ENCODE data around the gene TIMM44.

TIMM44 gene

GRCh38 chr19:7943444-7944176, at the start of gene TIMM44:
TSS of gene TIMM44 (minus strand) at chr19:7943666. CDS start at chr19:7943651, 15 bp downstream.
- DNase-seq (ENCODE audit: low read depth, low spot score), result peak; percentile 97

- no peak for DNase-seq (ENCODE audit: low read depth, low spot score)
These were observed 49.1 kb upstream of the TIMM44 start for GRCh38 chr19:7992575-7992974.

GRCh38 chr19:7989071-7989575, 45.7 kb upstream of the TIMM44 start:
- DNase-seq (ENCODE audit: low read depth, low spot score), result no peak

- no peak for DNase-seq (ENCODE audit: low read depth, low spot score)
These were observed 44.8 kb upstream of the TIMM44 start for GRCh38 chr19:7988307-7988706.

- DNase-seq (ENCODE audit: low read depth, low spot score), result no peak
These were observed 43.8 kb upstream of the TIMM44 start for GRCh38 chr19:7987114-7987768.

GRCh38 chr19:7986321-7987113, 43.1 kb upstream of the TIMM44 start:
- no peak for DNase-seq (ENCODE audit: low read depth, low spot score)

GRCh38 chr19:7985481-7985911, 42.0 kb upstream of the TIMM44 start:
- DNase-seq (ENCODE audit: low read depth, low spot score), result no peak

GRCh38 chr19:7983995-7984837, 40.8 kb upstream of the TIMM44 start:
- no peak for DNase-seq (ENCODE audit: low read depth, low spot score)

- no peak for DNase-seq (ENCODE audit: low read depth, low spot score)
These were observed 40.0 kb upstream of the TIMM44 start for GRCh38 chr19:7983286-7983950.

GRCh38 chr19:7982651-7983099, 39.2 kb upstream of the TIMM44 start:
- DNase-seq (ENCODE audit: low read depth, low spot score), result no peak

GRCh38 chr19:7982103-7982502, 38.6 kb upstream of the TIMM44 start:
- no peak for DNase-seq (ENCODE audit: low read depth, low spot score)

GRCh38 chr19:7981661-7982060, 38.2 kb upstream of the TIMM44 start:
- DNase-seq (ENCODE audit: low read depth, low spot score), result no peak

- no peak for DNase-seq (ENCODE audit: low read depth, low spot score)
These were observed 37.7 kb upstream of the TIMM44 start for GRCh38 chr19:7981199-7981598.

- no peak for DNase-seq (ENCODE audit: low read depth, low spot score)
These were observed 37.2 kb upstream of the TIMM44 start for GRCh38 chr19:7980635-7981121.

GRCh38 chr19:7980168-7980567, 36.7 kb upstream of the TIMM44 start:
- DNase-seq (ENCODE audit: low read depth, low spot score), result no peak

- DNase-seq (ENCODE audit: low read depth, low spot score), result no peak
These were observed 36.1 kb upstream of the TIMM44 start for GRCh38 chr19:7979559-7979958.

GRCh38 chr19:7979011-7979410, 35.5 kb upstream of the TIMM44 start:
- no peak for DNase-seq (ENCODE audit: low read depth, low spot score)

GRCh38 chr19:7978179-7978825, 34.8 kb upstream of the TIMM44 start:
- no peak for DNase-seq (ENCODE audit: low read depth, low spot score)

- DNase-seq (ENCODE audit: low read depth, low spot score), result no peak
These were observed 34.2 kb upstream of the TIMM44 start for GRCh38 chr19:7977723-7978040.

Data from activated naive CD8-positive, alpha-beta T cell treated with anti-CD3 and anti-CD28 coated beads, Interleukin-2, amount 50 U/mL, for 16 hours (primary cell).